HT1080 (cell line): ENCODE measurements around the gene TNKS1BP1. TPM values are rescaled to one million over a fixed set of nuclear protein-coding genes. Genes with fewer than 3 reads are reported as not detected.
"Not testable (repeated sequence)": the region's sequence is repeated elsewhere in the genome, so short reads cannot be mapped to it uniquely, and the experiment has no call there.

Experiments used
- DNase-seq: peaks from one replicate; pipeline ENCODE4 v3.0.0-alpha.2; 2015; ENCODE audit warnings: low read depth
- total RNA-seq: library from RNA; depleted of rRNA; stranded (reverse); fragments of >200 nt; shearing (Covaris generic); gene quantifications from 2 replicates; pipeline ENCODE4 v1.2.3, GENCODE V29; 2014

TNKS1BP1 gene
- total RNA-seq, 1 experiment from 2014 or later: 57.0 TPM

- DNase-seq: peak; percentile 97
Observed at GRCh38 chr11:57311109-57311936, 13.4 kb downstream of the TNKS1BP1 start.

- no peak for DNase-seq
Observed at GRCh38 chr11:57310630-57311086, 14.1 kb downstream of the TNKS1BP1 start.

GRCh38 chr11:57310091-57310490 lies 14.7 kb downstream of the TNKS1BP1 start:
- no peak for DNase-seq

- no peak for DNase-seq
Observed at GRCh38 chr11:57309106-57310059, 15.4 kb downstream of the TNKS1BP1 start.

DNA sequence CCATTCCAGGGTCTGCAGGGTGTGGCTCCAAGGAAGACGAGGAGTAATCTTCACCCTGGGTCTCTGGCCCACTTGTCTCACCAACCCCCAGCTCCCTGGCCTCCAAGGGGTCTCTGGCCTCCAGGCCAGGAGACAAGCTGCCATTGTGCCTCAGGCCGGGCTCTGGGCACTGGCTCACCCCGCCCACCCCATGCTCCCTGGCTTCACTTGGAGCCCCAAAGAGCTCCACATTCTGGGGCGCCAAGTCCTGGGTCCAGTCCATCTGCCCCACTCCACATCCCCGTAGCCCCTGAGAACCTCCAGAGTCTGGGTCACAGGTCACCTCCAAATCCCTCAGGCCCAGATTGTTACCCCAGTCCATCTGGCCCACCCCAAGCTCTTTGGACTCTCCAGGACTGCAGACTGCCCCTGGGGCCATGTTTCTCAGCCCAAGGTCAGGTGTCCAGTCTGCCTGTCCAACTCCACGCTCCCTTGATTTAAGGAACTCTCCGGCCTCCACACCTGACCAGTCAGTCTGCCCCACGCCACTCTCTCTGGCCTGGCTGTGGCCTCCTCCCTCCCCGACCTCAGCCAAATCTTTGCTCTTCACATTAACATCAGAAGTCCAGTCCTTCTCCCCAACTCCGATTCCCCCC lies 16.2 kb downstream of the TNKS1BP1 start:
- no peak for DNase-seq

DNA sequence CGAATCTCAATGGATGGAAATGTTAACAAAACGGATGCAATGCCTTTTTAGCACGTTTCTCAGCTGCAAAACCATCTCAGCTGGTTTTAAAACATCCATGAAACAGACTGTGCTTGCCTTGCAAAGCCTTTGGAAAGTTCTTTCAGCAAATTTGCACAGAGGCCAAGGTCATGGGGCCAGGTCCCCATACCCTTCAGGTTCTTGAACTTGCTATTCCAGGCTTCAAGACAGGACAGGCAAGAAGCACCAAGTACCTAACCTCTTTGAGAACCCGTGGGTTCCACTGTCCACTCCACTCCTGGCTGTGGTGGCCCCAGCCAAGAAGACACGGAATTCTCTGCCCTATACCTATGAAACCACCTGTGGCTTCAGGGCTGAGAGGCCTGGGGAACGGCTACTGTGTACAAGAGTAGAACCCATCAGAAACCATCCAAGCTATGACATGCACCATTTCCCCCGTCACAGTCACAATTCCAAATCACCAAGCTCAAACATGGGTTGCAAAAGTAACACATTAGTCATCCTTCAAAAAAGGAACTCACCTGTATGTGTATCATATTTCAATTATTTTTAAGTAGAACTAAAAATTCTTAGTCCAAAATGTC lies 17.0 kb downstream of the TNKS1BP1 start:
- DNase-seq: no peak

GRCh38 chr11:57306940-57307565 lies 17.7 kb downstream of the TNKS1BP1 start:
- DNase-seq: no peak

DNA sequence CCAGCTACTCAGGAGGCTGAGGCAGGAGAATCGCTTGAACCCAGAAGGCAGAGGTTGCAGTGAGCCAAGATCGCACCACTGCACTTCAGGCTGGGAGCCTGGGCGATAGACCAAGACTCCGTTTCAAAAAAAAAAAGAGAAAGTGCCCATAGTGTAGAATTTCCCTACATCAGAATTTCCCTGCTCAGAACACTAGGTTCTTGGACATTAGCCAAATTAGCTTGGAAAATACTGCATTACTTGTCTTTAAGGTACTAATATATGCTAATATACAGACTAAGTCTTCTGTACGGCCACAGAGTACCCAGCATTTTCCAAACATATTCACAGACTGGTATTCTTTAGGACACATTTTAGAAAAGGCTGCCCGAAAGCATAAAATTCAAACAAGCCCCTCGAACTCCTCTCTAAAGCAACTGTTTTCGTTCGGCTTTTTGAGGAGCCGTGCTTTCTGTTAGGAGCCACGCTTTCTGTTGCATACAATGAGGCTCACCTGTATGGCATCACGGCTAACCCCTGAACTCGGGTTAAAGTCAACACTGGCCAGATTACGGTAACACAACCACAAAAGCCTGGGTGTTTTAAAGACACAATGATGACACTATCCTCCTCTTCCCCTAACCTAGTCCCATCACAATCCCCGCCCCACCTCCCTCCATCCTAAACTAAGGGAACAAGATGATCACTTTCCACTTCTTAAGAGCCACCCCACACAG lies 18.4 kb downstream of the TNKS1BP1 start:
- DNase-seq: no peak

- no peak for DNase-seq
Observed at GRCh38 chr11:57305523-57305922, 19.2 kb downstream of the TNKS1BP1 start.

DNA sequence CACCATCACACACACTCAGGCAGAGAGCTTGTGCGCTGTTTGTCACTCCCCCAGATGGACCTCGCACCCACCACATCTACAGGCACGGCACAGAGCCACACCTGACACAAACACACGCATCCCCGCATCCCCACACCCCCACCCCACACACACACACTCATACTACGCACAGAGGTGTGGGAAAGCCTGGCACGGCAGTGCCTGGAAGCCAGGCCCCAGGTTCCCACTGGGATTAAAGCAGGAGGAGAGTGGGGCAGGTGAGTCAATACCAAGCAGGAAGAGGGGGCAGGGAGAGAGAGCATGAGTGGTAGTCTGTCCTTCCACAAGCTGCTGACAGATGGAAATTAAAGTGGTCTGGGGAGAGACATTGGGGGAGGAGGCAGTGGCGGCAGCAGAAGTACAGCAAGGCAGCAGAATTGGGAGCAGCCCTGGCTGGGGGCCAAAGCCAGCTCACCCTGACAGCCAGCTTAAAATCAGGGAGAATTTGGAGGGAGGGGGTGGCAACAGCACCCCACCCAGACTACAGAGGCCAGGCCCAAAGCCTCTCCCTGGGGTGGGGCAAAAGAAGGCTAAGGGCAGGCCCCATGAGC lies 20.7 kb downstream of the TNKS1BP1 start:
- peak; percentile 91 for DNase-seq

GRCh38 chr11:57303280-57303989 lies 21.3 kb downstream of the TNKS1BP1 start:
- peak; percentile 79 for DNase-seq

- no peak for DNase-seq
Observed at GRCh38 chr11:57302489-57302888, 22.3 kb downstream of the TNKS1BP1 start.

DNA sequence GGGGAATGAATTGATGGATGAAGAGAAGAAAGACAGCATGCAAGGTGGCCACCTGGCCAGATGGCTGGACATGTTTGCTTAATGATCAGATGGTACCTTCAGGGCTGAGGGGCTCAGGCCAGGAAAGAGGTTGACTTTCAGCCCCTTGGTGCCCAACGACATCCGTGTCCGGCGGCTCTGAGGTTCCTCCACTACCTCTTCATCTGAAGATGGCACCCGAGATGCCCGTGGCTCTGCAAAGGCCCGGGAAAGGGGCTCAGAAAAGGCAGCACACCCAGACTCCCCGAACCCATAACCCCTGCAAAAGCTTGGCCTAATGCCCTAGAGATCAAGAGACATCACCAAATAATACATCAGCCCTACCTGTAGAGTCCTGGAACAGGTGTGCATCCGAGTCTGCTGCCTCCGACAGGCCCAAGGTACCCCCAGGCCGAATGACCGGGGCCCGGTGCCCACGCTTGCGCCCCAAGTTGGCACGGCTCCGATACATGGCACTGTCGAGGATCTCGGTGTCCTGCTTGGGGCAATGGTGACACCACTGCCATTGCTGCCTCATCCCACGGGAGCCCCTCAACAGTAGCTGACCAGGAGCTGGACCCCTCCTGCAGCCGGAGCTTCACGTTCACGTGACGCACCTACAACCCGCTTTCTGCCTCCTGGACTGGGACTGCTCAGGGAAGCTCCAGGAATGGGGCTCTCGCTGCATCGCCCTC lies 22.9 kb downstream of the TNKS1BP1 start:
- DNase-seq: no peak

GRCh38 chr11:57300785-57301184 lies 24.0 kb downstream of the TNKS1BP1 start:
- no peak for DNase-seq

GRCh38 chr11:57299150-57299737 lies 25.5 kb downstream of the TNKS1BP1 start:
- DNase-seq: peak; percentile 79

DNA sequence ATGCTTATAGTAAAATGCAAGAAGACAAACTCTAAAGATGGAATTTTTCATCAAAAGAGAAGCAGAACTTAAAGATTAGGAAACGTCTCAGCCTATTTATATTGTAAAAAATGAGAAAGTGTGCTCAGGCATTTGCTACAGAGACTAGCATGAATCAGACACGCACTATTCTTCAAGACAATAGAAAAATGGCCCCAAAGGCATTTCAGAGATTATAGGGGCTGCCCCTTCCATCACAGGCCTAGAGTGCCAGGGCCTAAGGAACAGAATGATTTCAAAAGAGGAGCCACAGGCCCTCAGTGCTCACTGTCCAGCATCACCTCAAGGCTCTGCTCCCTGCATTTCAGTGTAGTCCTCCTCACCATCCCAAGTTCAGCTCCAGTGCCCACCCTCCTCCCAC lies 27.5 kb downstream of the TNKS1BP1 start:
- no peak for DNase-seq

DNA sequence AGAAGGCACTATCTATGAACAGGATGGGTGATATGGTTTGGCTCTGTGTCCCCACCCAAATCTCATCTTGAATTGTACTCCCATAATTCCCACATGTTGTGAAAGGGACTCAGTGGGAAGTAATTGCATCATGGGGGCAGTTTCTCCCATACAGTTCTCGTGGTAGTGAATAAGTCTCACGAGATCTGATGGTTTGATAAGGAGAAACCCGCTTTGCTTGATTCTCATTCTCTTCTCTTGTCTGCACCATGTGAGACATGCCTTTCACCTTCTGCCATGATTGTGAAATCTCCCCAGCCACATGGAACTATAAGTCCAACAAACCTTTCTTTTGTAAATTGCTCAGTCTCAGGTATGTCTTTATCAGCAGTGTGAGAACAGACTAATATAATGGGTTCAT lies 28.5 kb downstream of the TNKS1BP1 start:
- DNase-seq: not testable (repeated sequence)
